ENCODE measurements around the gene KIAA0040.

KIAA0040 gene

GRCh38 chr1:175166746-175167145, 25.8 kb downstream of the KIAA0040 start:
- TF ChIP-seq, protein P1, sequence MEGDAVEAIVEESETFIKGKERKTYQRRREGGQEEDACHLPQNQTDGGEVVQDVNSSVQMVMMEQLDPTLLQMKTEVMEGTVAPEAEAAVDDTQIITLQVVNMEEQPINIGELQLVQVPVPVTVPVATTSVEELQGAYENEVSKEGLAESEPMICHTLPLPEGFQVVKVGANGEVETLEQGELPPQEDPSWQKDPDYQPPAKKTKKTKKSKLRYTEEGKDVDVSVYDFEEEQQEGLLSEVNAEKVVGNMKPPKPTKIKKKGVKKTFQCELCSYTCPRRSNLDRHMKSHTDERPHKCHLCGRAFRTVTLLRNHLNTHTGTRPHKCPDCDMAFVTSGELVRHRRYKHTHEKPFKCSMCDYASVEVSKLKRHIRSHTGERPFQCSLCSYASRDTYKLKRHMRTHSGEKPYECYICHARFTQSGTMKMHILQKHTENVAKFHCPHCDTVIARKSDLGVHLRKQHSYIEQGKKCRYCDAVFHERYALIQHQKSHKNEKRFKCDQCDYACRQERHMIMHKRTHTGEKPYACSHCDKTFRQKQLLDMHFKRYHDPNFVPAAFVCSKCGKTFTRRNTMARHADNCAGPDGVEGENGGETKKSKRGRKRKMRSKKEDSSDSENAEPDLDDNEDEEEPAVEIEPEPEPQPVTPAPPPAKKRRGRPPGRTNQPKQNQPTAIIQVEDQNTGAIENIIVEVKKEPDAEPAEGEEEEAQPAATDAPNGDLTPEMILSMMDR (conservative IDR thresholded peaks at IDR 0.05; ENCODE audit: low read depth, low read length): no peak
- no peak overlapping the region for H3K4me3 ChIP-seq (ENCODE audit: low read depth, low read length)
- no peak for DNase-seq (ENCODE audit: low read depth)

GRCh38 chr1:175164751-175165150, 27.8 kb downstream of the KIAA0040 start:
- no peak for DNase-seq (ENCODE audit: low read depth)
- H3K4me3 ChIP-seq (ENCODE audit: low read depth, low read length): no peak overlapping the region
- TF ChIP-seq, protein P1 (conservative IDR thresholded peaks at IDR 0.05; ENCODE audit: low read depth, low read length): no peak

DNA sequence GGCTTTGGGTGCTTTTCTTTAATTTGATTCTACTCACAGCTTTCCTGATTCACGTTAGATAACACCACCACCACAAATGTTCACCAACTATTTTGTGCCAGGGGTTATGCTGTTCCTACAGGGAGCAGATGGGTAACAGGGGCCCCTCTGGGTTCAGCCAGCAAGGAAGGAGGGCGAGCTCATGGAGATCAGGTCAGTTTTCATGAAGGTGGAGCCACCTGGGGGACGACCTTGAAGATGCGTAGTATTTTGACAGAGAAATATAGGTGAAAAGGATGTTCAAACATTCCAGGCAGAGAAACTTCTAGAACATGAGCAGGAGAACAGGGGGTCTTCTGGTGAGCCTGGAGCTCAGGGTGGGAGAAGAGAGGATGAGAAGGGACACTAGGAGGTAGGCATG, 28.9 kb downstream of the KIAA0040 start:
- no peak for DNase-seq (ENCODE audit: low read depth)
- no peak overlapping the region for H3K4me3 ChIP-seq (ENCODE audit: low read depth, low read length)
- TF ChIP-seq, protein P1 (conservative IDR thresholded peaks at IDR 0.05; ENCODE audit: low read depth, low read length): no peak

DNA sequence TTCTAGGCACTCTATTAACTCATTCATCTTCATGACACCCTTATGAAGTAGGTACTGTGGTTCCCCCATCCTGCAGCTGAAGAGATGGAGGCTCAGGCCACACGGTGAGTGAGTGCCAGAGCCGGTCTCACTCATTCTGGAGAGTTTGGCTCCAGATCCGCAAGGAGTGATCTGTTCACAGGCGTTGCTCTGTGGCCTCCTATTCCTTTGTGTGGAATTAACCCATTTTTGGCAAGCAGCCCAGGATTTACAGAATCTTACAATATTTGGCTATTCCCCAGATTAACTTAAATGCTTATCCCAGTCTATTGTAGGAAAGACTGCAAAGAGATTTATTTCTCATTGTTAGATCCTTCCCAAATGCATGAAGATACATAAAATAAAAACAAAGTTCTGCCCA, 29.6 kb downstream of the KIAA0040 start:
- TF ChIP-seq, protein P1 (conservative IDR thresholded peaks at IDR 0.05; ENCODE audit: low read depth, low read length): no peak
- no peak overlapping the region for H3K4me3 ChIP-seq (ENCODE audit: low read depth, low read length)
- DNase-seq (ENCODE audit: low read depth): peak; percentile 3

DNA sequence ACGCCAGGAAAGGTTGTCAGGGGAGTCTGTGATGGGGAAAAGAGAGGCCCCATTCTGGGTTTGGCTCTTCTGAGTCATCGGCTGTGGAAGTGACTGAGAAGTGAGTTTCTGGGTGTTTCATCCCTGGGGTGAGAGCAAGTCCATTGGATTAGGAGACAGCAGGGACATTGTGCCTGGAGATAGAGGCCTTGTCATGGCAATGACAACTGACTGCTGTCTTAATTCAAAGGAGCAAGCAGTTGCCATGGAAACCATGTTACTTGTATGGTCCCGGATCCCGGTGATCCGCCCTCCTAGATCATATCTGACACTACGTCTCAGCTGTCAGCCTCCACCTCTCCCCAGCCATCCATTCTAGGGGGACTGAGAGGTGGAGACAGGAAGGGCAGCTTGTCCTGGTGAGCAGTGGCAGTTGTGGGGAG, 34.4 kb downstream of the KIAA0040 start:
- TF ChIP-seq, protein P1 (conservative IDR thresholded peaks at IDR 0.05; ENCODE audit: low read depth, low read length): no peak
- DNase-seq (ENCODE audit: low read depth): no peak
- H3K4me3 ChIP-seq (ENCODE audit: low read depth, low read length): no peak overlapping the region

DNA sequence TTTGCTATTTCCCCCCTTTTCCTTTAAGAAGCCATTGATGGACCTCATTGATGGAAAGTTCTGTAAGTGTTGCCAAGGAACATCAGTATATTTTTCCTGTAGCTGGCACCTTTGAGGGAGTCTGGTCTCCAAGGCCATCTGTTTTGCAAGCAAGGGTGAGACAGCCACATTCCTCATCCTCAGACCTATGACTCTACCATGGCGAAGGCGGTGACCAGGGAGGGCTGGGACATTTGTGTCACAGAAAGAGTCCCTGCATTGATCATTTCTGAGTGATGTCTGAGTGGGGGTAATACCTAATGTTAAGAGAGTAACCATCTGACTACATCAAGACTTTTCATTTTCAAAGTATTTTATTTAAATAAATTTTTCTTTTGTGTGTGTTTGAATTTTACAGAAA, 35.4 kb downstream of the KIAA0040 start:
- TF ChIP-seq, protein P1 (conservative IDR thresholded peaks at IDR 0.05; ENCODE audit: low read depth, low read length): no peak
- no peak overlapping the region for H3K4me3 ChIP-seq (ENCODE audit: low read depth, low read length)
- DNase-seq (ENCODE audit: low read depth): no peak

GRCh38 chr1:175155936-175156335, 36.6 kb downstream of the KIAA0040 start:
- no peak overlapping the region for H3K4me3 ChIP-seq (ENCODE audit: low read depth, low read length)
- TF ChIP-seq, protein P1 (conservative IDR thresholded peaks at IDR 0.05; ENCODE audit: low read depth, low read length): no peak
- no peak for DNase-seq (ENCODE audit: low read depth)
